ENCODE results near the gene SLC49A3.

SLC49A3 gene

GRCh38 chr4:650461-650860 is 38.5 kb downstream of the SLC49A3 start:
- H3K4me1 ChIP-seq (ENCODE audit: insufficient read depth, low read length) = no peaks in the 10 kb centered on the region
- ATAC-seq (ENCODE audit: insufficient read depth, low read depth) = no peak

GRCh38 chr4:649751-650310 is 39.1 kb downstream of the SLC49A3 start:
- no peaks in the 10 kb centered on the region for H3K4me1 ChIP-seq (ENCODE audit: insufficient read depth, low read length)
- ATAC-seq (ENCODE audit: insufficient read depth, low read depth) (no peak), DNase-seq (no peak)
- no peak overlapping the region for H2AFZ ChIP-seq (ENCODE audit: low read depth, low read length)
- no peaks in the 10 kb centered on the region for H3K27me3 ChIP-seq (ENCODE audit: insufficient read depth, low read length, poor library complexity)
- H3K4me2 ChIP-seq (ENCODE audit: insufficient read depth, low read length) = no peak overlapping the region
- no peak overlapping the region for H3K4me3 ChIP-seq (ENCODE audit: low read depth in 1 of 2, low read length in 2 of 2)
- H3K36me3 ChIP-seq (ENCODE audit: insufficient read depth, low read length) = no peaks in the 10 kb centered on the region
- no peaks in the 10 kb centered on the region for H3K79me2 ChIP-seq (ENCODE audit: insufficient read depth, low read length)
- H3K27ac ChIP-seq (ENCODE audit: low read length) = no peak overlapping the region
- H3K9me3 ChIP-seq (ENCODE audit: insufficient read depth, low read length, severe bottlenecking) = no peaks in the 10 kb centered on the region
- H3K9ac ChIP-seq (ENCODE audit: low read depth, low read length) = no peak overlapping the region
- no peaks in the 10 kb centered on the region for H4K20me1 ChIP-seq (ENCODE audit: insufficient read depth, low read length)
- no peak for TF ChIP-seq CTCF (IDR thresholded peaks at IDR 0.05; ENCODE audit: borderline replicate concordance, extremely low read depth, low read length, poor library complexity, severe bottlenecking)
- TF ChIP-seq EZH2 (IDR thresholded peaks at IDR 0.05; ENCODE audit: borderline replicate concordance, low read depth, low read length, severe bottlenecking) = no peak

More at GRCh38 chr4:650461-650860, 38.5 kb downstream of the SLC49A3 start:
- H3K4me2 ChIP-seq (ENCODE audit: insufficient read depth, low read length) = no peak overlapping the region
- H2AFZ ChIP-seq (ENCODE audit: low read depth, low read length) = no peak overlapping the region
- TF ChIP-seq EZH2 (IDR thresholded peaks at IDR 0.05; ENCODE audit: borderline replicate concordance, low read depth, low read length, severe bottlenecking) (no peak), CTCF (IDR thresholded peaks at IDR 0.05; ENCODE audit: borderline replicate concordance, extremely low read depth, low read length, poor library complexity, severe bottlenecking) (no peak)
- no peaks in the 10 kb centered on the region for H3K9me3 ChIP-seq (ENCODE audit: insufficient read depth, low read length, severe bottlenecking)
- H3K79me2 ChIP-seq (ENCODE audit: insufficient read depth, low read length) = no peaks in the 10 kb centered on the region
- H4K20me1 ChIP-seq (ENCODE audit: insufficient read depth, low read length) = no peaks in the 10 kb centered on the region
- no peak overlapping the region for H3K4me3 ChIP-seq (ENCODE audit: low read depth in 1 of 2, low read length in 2 of 2)
- H3K36me3 ChIP-seq (ENCODE audit: insufficient read depth, low read length) = no peaks in the 10 kb centered on the region
- no peaks in the 10 kb centered on the region for H3K27me3 ChIP-seq (ENCODE audit: insufficient read depth, low read length, poor library complexity)
- H3K27ac ChIP-seq (ENCODE audit: low read length) = no peak overlapping the region
- no peak for DNase-seq
- no peak overlapping the region for H3K9ac ChIP-seq (ENCODE audit: low read depth, low read length)

DNA sequence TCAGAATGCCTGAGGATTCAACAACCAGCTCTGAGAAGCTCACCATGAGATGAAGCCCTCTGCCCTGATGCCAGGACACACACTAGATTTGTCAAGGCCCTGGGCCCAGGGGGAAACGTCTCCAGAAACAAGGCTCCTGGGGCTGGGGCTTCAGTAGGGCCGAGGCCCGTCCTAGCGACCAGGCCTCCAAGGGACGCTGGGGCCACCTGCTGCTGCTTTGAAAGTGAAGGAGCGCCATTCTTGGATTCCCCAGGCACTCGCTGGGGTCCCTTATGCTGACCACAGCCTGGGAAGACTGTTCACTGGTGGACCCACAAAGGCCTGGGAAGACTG is 39.7 kb downstream of the SLC49A3 start:
- no peaks in the 10 kb centered on the region for H3K4me1 ChIP-seq (ENCODE audit: insufficient read depth, low read length)
- H3K79me2 ChIP-seq (ENCODE audit: insufficient read depth, low read length) = no peaks in the 10 kb centered on the region
- H3K9me3 ChIP-seq (ENCODE audit: insufficient read depth, low read length, severe bottlenecking) = no peaks in the 10 kb centered on the region
- H3K36me3 ChIP-seq (ENCODE audit: insufficient read depth, low read length) = no peaks in the 10 kb centered on the region
- H3K4me3 ChIP-seq (ENCODE audit: low read depth in 1 of 2, low read length in 2 of 2) = no peak overlapping the region
- no peak overlapping the region for H3K27ac ChIP-seq (ENCODE audit: low read length)
- H3K4me2 ChIP-seq (ENCODE audit: insufficient read depth, low read length) = no peak overlapping the region
- no peak for DNase-seq
- H3K9ac ChIP-seq (ENCODE audit: low read depth, low read length) = no peak overlapping the region
- H3K27me3 ChIP-seq (ENCODE audit: insufficient read depth, low read length, poor library complexity) = no peaks in the 10 kb centered on the region
- no peak for ATAC-seq (ENCODE audit: insufficient read depth, low read depth)
- no peak overlapping the region for H2AFZ ChIP-seq (ENCODE audit: low read depth, low read length)
- TF ChIP-seq EZH2 (IDR thresholded peaks at IDR 0.05; ENCODE audit: borderline replicate concordance, low read depth, low read length, severe bottlenecking) (no peak), CTCF (IDR thresholded peaks at IDR 0.05; ENCODE audit: borderline replicate concordance, extremely low read depth, low read length, poor library complexity, severe bottlenecking) (no peak)
- H4K20me1 ChIP-seq (ENCODE audit: insufficient read depth, low read length) = no peaks in the 10 kb centered on the region
